OCI-LY1 (cell line): Measurements from ENCODE around the gene PGAM2.

ENCODE experiments used
- CTCF ChIP-seq: fragments of 200-600 bp; sonication (generic), shearing (Covaris generic); IDR thresholded peaks from 2 replicates; pipeline ENCODE4 v1.5.1; 2017; ENCODE audit warnings: mild to moderate bottlenecking, antibody characterized with exemption, low read length, moderate library complexity, mixed read lengths
- EZH2 ChIP-seq: fragments of 200-600 bp; sonication (generic), shearing (Covaris generic); IDR thresholded peaks from 2 replicates; pipeline ENCODE4 v1.8.0; 2017; ENCODE audit warnings: borderline replicate concordance, mixed run types, mild to moderate bottlenecking, antibody characterized with exemption, low read length, moderate library complexity, mixed read lengths

GRCh38 chr7:44112997-44113763 lies 47.8 kb upstream of the PGAM2 start:
- TF ChIP-seq CTCF (no peak), EZH2 (no peak)
